Spinal cord (tissue), 10 donors: ENCODE data around the gene OPALIN. TPM values are rescaled to one million over a fixed set of nuclear protein-coding genes. Genes with fewer than 3 reads are reported as not detected.
A peak's percentile ranks its signal among the peaks of the same experiment; 100 is the strongest.
"Not testable (repeated sequence)": the region's sequence is repeated elsewhere in the genome, so short reads cannot be mapped to it uniquely, and the experiment has no call there.

Experiments
- DNase-seq, 6 donors: peaks; one replicate each; pipeline versions ENCODE4 v3.0.0 to v3.0.0-alpha.2; 2013 to 2015; ENCODE audit warnings: low spot score in 6 of 6, low read depth in 4 of 6
- H3K27ac ChIP-seq: one replicate; pipeline ENCODE4 v1.5.1; 2013; ENCODE audit warnings: low read depth, low read length, control low read depth
- H3K27me3 ChIP-seq: one replicate; pipeline ENCODE4 v1.6.1; 2013; ENCODE audit warnings: low read length; ENCODE audit not compliant: control insufficient read depth, insufficient read depth
- H3K36me3 ChIP-seq: one replicate; pipeline ENCODE4 v1.6.1; 2013; ENCODE audit warnings: low read length; ENCODE audit not compliant: control insufficient read depth, insufficient read depth
- H3K4me1 ChIP-seq: one replicate; pipeline ENCODE4 v1.6.1; 2013; ENCODE audit warnings: low read length; ENCODE audit not compliant: control insufficient read depth, insufficient read depth
- H3K4me3 ChIP-seq: one replicate; pipeline ENCODE4 v1.5.1; 2013; ENCODE audit warnings: low read depth, low read length, control low read depth
- H3K9me3 ChIP-seq: one replicate; pipeline ENCODE4 v1.6.1; 2013; ENCODE audit warnings: low read length; ENCODE audit not compliant: control insufficient read depth, insufficient read depth
- WGBS: methylation state at CpG from one replicate; pipeline ENCODE4 v1.1.5; 2013; ENCODE audit warnings: missing lambda C conversion rate; ENCODE audit not compliant: insufficient coverage; 5-methylcytosine and 5-hydroxymethylcytosine counted together
- polyA plus RNA-seq, 2 donors: library from polyadenylated mRNA; unstranded; fragments of 120-200 nt; gene quantifications; one replicate each; pipeline ENCODE4 v1.2.1, GENCODE V29; 2013; ENCODE audit not compliant: insufficient read length in 2 of 2
- total RNA-seq, 2 donors: library from RNA; depleted of rRNA in 1 of 2; stranded (reverse); fragments of 120-200 nt in 1 of 2; fragments of >200 nt in 1 of 2; gene quantifications; one replicate each; pipeline versions ENCODE4 v1.2.3 to v1.2.4, GENCODE V29; 2013 to 2014
- donor health status: healthy.

OPALIN gene
- total and polyA plus RNA-seq, 4 donors = 0.79 to 4.8 (median 0.85) TPM

DNA sequence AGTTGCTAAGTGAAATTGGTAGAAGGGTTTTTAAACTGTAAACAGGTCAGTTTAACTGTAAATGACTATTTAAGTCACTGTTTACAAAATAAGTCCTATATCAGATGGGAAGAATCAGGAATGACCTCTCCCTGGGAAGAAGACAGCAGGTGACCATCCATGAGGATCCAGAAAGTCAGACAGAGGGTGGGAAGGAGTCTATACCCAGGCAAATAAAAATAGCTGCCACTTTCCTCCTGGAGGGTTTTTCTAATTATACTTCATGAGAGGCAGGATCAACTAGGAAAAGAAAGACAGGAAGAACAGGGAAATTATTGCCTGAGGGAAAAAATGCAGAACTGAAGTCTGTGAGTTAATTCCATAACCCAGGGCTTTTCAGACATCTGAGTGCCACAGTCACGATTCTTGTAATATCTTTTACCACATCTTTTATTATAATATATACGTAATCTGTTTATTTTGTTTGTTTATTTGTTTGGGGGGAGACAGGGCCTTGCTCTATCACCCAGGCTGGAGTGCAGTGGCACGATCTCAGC, 47.6 kb downstream of the OPALIN start:
- Histone ChIP-seq H3K9me3 (no peaks in the 10 kb centered on the region), H3K36me3 (no peaks in the 10 kb centered on the region), H3K27me3 (no peaks in the 10 kb centered on the region), H3K27ac (no peak overlapping the region), H3K4me1 (peaks cover 2% of the 10 kb centered on the region), H3K4me3 (no peak overlapping the region)
- no peak for DNase-seq
- WGBS = no CpG with 5 or more reads among the region's 3 CpGs

DNA sequence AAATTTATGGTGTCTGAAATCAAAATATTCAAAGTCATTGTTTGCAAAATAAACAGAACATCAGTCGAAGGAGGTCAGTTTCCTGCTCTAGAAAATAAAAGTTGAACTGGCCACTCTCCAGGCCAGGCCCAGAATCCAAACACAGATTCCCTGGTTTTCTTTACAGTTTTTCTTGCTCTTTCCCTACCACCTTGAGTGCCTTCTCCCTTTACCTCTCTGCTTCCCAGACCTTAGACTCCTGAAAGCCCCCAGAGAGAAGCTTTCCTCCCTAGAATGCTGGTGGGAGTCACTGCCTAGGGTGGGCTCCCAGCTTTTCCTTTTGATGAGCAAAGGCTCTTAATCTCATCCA, 48.5 kb downstream of the OPALIN start:
- H3K36me3 ChIP-seq = no peaks in the 10 kb centered on the region
- WGBS = 27% methylated on average over 1 of the region's 1 CpG
- no peaks in the 10 kb centered on the region for H3K9me3 ChIP-seq
- peak in 1 of 6 donors; percentile 30 for DNase-seq
- peak overlapping the region; percentile 13 for H3K27ac ChIP-seq
- H3K4me1 ChIP-seq = peaks cover 2% of the 10 kb centered on the region
- H3K4me3 ChIP-seq = no peak overlapping the region
- no peaks in the 10 kb centered on the region for H3K27me3 ChIP-seq

DNA sequence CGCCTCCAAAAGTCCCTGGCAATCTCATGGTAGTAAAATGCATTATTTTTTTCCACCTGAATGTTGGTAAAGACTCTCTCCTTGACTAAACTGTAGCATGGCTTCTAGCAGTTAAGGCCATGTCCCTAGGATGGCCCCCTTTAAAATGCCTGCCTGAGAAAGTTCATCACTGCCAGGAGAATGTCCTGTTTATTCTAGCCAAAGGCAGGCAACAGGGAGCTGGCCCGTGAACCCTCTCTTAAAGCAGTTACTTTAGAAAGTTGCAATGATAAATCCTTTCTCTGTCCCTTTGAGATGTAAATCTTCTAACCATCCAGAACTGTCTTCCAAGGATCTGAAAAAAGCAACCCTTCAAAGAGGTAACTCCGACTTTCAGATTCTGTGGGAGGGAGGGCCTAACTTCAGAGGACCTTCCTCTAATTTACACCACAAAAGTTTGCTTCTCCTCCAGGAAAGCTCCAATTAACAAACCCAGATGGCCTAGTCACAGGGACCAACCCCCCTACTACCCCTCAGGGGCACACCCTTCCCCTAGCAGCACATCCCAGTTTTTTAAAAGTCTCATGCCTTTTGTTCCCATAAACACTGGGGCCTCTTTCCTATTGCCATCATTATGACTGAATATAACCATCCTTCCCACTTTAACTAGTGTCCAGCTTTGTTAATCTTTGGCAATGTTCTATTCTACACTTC, 49.0 kb downstream of the OPALIN start:
- Histone ChIP-seq H3K36me3 (no peaks in the 10 kb centered on the region), H3K27me3 (no peaks in the 10 kb centered on the region), H3K4me1 (peaks cover 2% of the 10 kb centered on the region), H3K4me3 (no peak overlapping the region), H3K9me3 (no peaks in the 10 kb centered on the region), H3K27ac (no peak overlapping the region)
- peak in 2 of 6 donors; percentile 17 to 26 for DNase-seq
- 80% methylated on average over 1 of the region's 3 CpGs for WGBS

DNA sequence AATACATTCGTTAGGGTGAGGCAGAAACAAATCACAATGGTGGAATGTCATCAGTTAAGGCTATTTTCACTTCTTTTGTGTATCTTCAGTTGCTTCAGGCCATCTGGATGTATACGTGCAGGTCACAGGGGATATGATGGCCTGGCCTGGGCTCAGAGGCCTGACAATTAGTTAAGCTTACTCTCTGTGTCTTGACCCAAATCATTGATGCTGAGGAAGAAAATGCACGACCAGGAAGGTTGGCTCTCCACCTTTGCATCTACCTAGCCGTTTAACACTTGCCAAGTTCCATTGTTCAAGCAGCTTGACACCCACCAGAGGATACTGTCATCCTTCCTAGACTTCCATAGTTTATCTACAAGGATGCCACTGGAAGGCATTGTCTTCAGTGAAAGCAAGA, 49.9 kb downstream of the OPALIN start:
- not testable (repeated sequence) for H3K4me3 ChIP-seq

DNA sequence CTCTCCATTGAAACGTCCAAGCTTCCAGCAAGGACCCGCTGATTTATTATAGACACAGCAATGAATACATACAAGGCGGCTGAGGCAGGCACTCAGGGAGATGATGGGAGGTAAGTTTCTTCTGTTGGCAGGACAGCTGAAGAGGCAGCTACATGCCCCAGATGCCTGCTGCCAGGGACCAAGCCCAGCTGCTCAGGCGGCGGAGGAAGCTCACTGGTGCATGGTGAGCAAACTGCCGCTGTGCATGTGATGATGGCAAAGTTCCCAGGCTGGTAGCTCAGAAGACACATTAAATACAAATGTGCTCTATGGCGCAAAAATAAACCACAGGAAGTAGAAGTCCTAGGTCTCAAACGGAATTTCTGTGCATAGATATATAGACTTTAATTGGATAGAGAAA, 52.3 kb downstream of the OPALIN start:
- H3K36me3 ChIP-seq = no peaks in the 10 kb centered on the region
- DNase-seq = peak in 4 of 6 donors; percentile 27 to 92 (median 53)
- H3K4me3 ChIP-seq = no peak overlapping the region
- no peak overlapping the region for H3K27ac ChIP-seq
- no peaks in the 10 kb centered on the region for H3K9me3 ChIP-seq
- H3K27me3 ChIP-seq = no peaks in the 10 kb centered on the region
- peaks cover 2% of the 10 kb centered on the region for H3K4me1 ChIP-seq
- WGBS = 31% methylated on average over 3 of the region's 8 CpGs

More for the DNA sequence above, 49.9 kb downstream of the OPALIN start:
- H3K36me3 ChIP-seq, H3K27ac ChIP-seq, H3K4me1 ChIP-seq, H3K9me3 ChIP-seq, H3K27me3 ChIP-seq, DNase-seq: not testable (repeated sequence)
- WGBS = 56% methylated on average over 3 of the region's 4 CpGs

DNA sequence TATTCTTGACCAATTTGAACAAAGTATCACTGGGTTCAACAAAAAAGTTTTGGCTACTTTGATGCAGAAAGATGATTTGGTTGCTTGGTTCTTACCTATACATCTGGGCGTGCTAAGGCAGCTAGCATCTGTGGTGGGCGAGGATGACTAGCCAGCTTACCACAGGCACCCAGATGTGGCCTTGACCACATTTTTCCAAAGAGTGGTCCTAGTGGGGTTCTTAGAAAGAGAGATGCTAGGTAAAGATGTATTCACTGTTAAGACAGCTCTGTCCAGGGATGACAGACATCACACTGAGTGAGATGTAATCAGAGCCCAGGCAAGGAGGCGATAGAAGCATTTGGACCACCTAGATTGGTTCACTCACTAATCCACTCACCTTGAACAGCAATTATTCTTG, 53.8 kb downstream of the OPALIN start:
- no peaks in the 10 kb centered on the region for H3K27me3 ChIP-seq
- no peak for DNase-seq
- no peaks in the 10 kb centered on the region for H3K36me3 ChIP-seq
- H3K27ac ChIP-seq = no peak overlapping the region
- H3K4me3 ChIP-seq = no peak overlapping the region
- peaks cover 2% of the 10 kb centered on the region for H3K4me1 ChIP-seq
- 100% methylated on average over 1 of the region's 3 CpGs for WGBS
- H3K9me3 ChIP-seq = no peaks in the 10 kb centered on the region

DNA sequence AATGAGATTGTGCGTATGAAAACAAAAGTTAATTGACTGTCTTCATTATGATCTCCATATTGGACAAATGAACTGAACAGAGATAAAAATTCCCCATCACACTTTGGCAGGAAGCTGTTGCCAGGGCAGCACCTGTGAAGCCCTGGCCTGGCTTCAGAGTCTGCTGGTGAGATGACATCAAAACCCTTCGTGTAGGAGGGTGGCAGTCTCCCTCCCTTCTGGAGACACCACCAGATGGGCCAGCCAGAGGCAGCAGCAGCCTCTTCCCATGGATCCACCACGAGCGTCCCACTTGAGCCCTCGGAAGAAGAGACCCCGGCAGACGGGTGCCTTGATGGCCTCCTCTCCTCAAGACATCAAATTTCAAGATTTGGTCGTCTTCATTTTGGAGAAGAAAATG, 54.6 kb downstream of the OPALIN start, which contains the start of gene DNTT:
Gene DNTT (plus strand): TSS at position 205 of the 400 bp plus-strand sequence. CDS start 64 bp downstream, at position 269.
- no peak for DNase-seq
- H3K27me3 ChIP-seq = no peaks in the 10 kb centered on the region
- 80% methylated on average over 6 of the region's 8 CpGs for WGBS
- H3K36me3 ChIP-seq = no peaks in the 10 kb centered on the region
- no peak within 1 kb of the TSS for H3K4me3 ChIP-seq
- no peak within 1 kb of the TSS for H3K27ac ChIP-seq
- H3K4me1 ChIP-seq = peaks cover 2% of the 10 kb centered on the region
- H3K9me3 ChIP-seq = no peaks in the 10 kb centered on the region

DNA sequence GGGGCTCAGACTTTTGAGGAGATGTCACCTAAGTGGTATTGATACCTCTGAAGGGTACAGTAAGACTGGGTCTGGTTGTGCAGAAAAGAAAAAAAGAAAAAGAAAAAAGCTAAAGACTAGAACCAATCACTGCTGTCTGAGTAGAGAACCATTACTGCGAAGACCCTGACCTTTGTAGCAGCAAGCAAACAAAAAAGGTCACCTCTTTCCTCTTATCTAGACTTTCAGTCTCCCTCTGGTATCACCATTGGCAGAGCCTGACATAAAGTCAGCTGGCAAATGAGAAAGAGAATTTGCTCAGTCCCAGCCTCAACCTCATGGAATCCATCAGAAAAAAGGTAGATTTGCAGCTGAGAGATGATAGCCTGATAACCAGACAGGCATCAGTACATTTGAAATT, 57.2 kb downstream of the OPALIN start:
- no CpG with 5 or more reads among the region's 1 CpG for WGBS

DNA sequence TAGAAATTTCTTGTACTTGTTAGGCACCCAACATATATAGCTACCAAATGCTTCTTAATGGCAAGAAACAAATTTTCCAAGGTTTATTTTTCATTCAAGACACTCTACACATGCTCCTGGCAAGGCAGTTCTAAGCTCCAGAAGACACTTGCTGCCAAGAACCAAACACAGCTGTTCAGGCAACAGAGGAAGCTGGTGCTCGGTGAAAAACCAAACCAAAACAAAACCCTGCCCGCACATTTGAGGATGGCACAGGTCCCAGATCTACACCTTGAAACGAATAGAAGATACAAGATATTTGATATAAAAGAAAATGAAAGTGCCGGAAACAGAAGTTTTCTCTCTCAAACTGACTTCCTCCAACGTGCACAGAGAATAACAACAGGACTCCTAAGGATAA, 59.4 kb downstream of the OPALIN start:
- H3K27ac ChIP-seq = no peak overlapping the region
- no peaks in the 10 kb centered on the region for H3K36me3 ChIP-seq
- H3K4me3 ChIP-seq = no peak overlapping the region
- DNase-seq = peak in 1 of 6 donors; percentile 66
- no peaks in the 10 kb centered on the region for H3K9me3 ChIP-seq
- H3K27me3 ChIP-seq = no peaks in the 10 kb centered on the region
- WGBS = no CpG with 5 or more reads among the region's 5 CpGs
- no peaks in the 10 kb centered on the region for H3K4me1 ChIP-seq

More for the DNA sequence above, 57.2 kb downstream of the OPALIN start:
- no peaks in the 10 kb centered on the region for H3K27me3 ChIP-seq
- no peaks in the 10 kb centered on the region for H3K36me3 ChIP-seq
- H3K4me1 ChIP-seq = no peaks in the 10 kb centered on the region
- H3K9me3 ChIP-seq = no peaks in the 10 kb centered on the region
- no peak for DNase-seq
- H3K27ac ChIP-seq = no peak overlapping the region
- no peak overlapping the region for H3K4me3 ChIP-seq

DNA sequence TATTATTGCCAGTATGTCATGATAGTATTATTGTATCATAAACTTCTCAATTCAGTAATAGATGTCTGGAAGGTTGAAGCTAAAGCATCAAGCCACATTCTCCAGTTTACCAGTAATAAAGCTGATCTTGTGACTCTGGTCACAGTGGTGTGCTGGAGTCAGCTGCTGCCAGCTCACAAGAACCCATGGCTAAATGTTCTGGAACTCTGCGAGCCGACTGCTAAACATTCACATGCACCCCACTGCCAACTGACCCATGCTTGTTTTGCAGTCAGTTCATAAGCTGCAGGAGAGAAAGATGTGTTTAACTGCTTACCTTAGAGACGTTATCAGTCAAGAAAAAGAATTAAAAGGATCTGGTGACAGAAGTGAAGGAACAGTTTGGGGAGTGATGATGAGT, 60.4 kb downstream of the OPALIN start:
- WGBS = 78% methylated on average over 1 of the region's 3 CpGs
- H3K36me3 ChIP-seq = no peaks in the 10 kb centered on the region
- DNase-seq = no peak
- H3K9me3 ChIP-seq = no peaks in the 10 kb centered on the region
- no peak overlapping the region for H3K27ac ChIP-seq
- H3K27me3 ChIP-seq = no peaks in the 10 kb centered on the region
- H3K4me3 ChIP-seq = no peak overlapping the region
- no peaks in the 10 kb centered on the region for H3K4me1 ChIP-seq
